ENCODE data around the gene FAM72D.
"Not testable (repeated sequence)": the region's sequence is repeated elsewhere in the genome, so short reads cannot be mapped to it uniquely, and the experiment has no call there.

The FAM72D gene

DNA sequence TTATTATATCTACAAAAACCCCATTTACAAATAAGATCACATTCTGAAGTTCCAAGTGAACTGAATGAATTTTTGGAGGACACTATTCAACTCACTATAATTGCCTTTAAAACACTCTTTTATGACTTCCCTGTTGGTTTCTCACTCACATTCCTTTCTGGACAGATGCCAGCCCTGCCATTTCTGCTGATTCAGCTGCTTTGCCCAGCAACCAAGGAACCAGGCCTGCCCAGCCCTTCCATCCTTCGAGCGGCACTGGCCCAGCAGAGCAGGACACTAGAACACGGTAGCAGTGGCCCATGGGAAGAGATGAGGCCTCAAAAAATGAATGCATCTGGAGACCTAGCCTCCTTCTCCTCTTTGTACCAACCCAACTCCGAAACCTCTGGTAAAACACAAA is 50.5 kb downstream of the FAM72D start:
- not testable (repeated sequence) for DNase-seq (ENCODE audit: low spot score)

DNA sequence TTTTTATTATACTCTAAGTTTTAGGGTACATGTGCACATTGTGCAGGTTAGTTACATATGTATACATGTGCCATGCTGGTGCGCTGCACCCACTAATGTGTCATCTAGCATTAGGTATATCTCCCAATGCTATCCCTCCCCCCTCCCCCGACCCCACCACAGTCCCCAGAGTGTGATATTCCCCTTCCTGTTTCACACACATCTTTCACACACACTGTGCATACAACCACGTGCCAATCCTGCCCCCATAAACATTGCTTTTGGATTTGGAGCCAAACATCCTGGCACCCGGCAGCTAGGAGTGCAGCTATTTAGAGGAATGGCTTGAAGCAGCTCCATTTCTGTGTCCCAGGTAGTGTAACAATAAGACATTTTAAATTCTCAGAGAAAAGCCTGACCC is 51.4 kb downstream of the FAM72D start:
- not testable (repeated sequence) for DNase-seq (ENCODE audit: low spot score)

DNA sequence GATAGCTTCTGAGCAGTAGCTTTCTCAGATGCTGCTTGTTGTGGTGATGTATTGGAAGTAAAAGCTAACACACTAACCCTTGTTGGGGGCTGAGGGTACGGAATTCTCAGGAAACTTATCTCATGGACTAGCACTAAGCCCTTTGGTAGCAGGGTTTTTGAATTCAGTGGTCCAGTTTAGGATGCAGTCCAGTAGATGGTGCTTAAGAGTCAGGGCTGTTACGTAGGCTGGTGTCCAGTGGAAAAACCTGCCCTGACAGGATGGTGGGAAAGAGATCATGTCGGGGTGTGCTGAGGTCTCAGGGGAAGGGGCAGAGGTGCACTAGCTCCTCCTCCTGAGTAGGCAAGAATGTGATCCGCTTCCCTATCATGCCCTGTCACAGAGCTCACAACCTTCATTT is 59.6 kb downstream of the FAM72D start:
- DNase-seq (ENCODE audit: low spot score): not testable (repeated sequence)

DNA sequence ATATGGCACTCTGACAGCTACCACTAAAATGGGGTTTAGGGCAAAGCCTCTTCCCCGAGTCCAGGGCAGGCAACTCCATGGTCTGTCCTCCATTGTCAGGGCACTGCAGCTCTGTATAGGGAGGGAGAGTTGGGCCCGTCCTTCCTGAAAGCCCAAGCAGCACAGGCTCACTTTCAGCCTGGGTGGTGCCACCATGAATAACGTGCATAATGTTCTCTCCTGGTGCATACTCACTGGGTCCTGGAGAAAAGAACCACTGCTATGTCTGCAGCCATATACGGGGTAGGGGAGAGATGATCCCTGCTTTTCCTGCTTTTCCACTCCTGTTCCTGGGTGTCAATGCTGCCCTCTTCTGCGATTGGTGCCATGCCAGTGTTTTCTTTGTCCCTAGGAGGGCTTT is 60.1 kb downstream of the FAM72D start:
- not testable (repeated sequence) for DNase-seq (ENCODE audit: low spot score)

DNA sequence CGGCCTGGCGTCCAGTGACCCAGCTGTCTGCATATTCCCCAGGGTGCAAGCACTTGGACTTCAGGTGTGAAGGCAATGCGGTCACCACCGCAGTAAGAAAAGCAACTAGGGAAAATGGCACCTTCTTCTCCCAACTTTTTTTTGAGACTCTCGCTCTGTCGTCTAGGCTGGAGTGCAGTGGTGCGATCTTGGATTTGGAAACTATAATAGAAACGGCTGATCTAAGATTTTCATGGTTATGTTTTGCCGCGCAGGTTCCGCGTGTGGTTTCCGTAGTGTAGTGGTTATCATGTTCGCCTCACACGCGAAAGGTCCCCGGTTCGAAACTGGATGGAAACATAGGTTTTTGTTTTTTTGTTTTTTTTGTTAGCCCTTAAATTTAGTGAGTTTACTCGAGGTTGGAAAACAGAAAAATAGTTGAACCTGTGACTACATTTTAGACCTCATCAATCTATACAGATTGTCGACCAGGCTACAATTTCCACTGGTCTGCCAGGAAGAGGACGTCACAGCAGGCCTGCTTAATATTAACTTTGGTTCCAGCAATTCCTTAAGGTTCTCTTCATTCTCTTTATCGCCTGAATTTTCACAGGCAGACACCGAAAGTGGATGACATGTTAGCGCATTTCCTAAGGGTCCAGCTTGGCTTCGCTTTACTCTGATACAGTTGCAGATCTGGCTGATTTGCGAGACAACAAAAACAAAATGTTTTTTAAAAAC is 61.3 kb downstream of the FAM72D start:
- DNase-seq (ENCODE audit: low spot score): not testable (repeated sequence)

DNA sequence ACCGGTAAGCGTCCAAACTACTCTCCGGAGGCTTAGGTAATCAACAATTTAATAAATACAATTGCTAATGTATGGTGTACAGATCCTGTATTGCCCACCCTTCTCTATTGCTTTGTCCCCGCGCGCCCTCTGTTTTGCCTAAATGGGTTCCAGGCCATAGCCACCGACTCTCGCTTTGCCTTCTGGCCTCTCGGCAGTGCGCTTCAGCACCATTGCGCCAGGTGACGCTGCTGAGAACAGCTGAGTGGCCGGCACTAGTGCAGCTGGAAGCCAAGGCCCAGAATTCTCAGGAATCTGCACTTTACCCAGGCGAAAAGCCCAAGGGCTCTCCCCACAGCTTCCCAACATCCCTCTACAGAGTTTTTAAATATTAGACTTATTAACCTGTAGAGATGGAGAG is 61.9 kb downstream of the FAM72D start:
- DNase-seq (ENCODE audit: low spot score): not testable (repeated sequence)

DNA sequence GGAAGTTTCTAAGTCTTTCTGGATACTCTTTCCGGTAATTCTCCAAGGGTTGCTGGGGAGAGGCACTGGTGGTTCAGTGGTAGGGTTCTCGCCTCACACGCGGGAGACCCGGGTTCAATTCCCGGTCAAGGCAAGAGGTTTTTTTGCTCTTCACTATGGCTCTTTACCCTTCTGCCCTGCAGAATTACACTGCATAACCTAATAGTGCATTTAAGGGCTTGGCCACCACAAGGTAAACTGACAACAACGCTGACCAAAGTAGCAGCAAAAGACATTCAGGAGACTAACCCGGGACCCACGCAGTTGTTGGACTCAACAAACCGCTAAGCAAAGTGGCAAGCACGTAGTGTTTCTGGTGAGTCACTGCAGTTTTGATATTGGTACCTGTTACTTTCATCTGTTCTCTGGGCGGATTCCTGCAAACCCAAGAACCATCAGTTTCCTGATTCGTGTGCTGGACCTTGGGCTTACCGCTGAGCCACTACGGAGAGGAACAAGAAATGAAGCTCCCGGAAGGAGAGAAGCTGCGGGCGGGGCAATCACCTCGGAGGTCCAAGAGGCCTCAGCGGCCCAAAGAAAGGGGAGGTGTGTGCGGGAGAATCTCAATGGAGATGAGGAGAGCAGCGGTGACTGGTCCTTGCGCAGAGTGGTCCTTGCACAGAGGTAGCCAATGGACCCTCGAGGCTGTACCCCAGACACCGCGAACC is 65.4 kb downstream of the FAM72D start:
- not testable (repeated sequence) for DNase-seq (ENCODE audit: low spot score)
